Mammary epithelial cell (primary cell): ENCODE measurements around the gene GFRA1.

Experiments used
- EZH2 ChIP-seq: IDR thresholded peaks from 2 replicates; pipeline ENCODE4 v1.6.1; 2012; ENCODE audit warnings: low read length, inconsistent platforms, borderline replicate concordance
- TF ChIP-seq, protein P1 (sequence below), 2 donors: IDR thresholded peaks in 1 of 2; conservative IDR thresholded peaks in 1 of 2; 2 replicates each; pipeline ENCODE4 v1.5.1; 2011 to 2012; ENCODE audit warnings: inconsistent platforms in 2 of 2, low read length in 2 of 2, mild to moderate bottlenecking in 2 of 2, control low read depth in 1 of 2, low read depth in 1 of 2; ENCODE audit not compliant: insufficient read depth in 1 of 2; ENCODE audit errors: extremely low read depth in 1 of 2

DNA sequence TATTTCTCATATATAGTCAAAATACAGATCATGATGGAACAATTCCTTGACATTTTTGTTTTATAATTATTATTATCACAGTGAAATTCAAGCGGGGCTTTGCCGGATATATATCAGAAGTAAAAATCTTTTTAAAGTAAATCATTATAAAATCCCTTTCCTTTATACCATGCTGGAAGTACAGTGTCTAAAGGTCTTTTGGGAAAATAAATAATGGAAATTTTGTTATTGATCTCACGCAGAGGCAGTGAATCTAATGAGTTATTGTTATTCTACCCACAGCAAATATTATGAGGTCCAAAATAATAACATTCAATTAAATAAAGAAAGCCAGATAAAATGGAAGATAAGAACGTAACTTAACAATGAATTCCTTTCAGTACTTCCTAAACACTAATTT is 33.8 kb downstream of the GFRA1 start:
- TF ChIP-seq EZH2 = no peak
- TF ChIP-seq, protein P1, sequence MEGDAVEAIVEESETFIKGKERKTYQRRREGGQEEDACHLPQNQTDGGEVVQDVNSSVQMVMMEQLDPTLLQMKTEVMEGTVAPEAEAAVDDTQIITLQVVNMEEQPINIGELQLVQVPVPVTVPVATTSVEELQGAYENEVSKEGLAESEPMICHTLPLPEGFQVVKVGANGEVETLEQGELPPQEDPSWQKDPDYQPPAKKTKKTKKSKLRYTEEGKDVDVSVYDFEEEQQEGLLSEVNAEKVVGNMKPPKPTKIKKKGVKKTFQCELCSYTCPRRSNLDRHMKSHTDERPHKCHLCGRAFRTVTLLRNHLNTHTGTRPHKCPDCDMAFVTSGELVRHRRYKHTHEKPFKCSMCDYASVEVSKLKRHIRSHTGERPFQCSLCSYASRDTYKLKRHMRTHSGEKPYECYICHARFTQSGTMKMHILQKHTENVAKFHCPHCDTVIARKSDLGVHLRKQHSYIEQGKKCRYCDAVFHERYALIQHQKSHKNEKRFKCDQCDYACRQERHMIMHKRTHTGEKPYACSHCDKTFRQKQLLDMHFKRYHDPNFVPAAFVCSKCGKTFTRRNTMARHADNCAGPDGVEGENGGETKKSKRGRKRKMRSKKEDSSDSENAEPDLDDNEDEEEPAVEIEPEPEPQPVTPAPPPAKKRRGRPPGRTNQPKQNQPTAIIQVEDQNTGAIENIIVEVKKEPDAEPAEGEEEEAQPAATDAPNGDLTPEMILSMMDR (conservative IDR thresholded peaks at IDR 0.05 in 1 of 2, IDR thresholded peaks at IDR 0.05 in 1 of 2; ENCODE audit: extremely low read depth in 1 of 2, insufficient read depth in 1 of 2, low read depth in 1 of 2, low read length in 2 of 2) = no peak
